Liver (tissue), 9 donors: Measurements from ENCODE around the gene RNPS1. TPM values are rescaled to one million over a fixed set of nuclear protein-coding genes. Genes with fewer than 3 reads are reported as not detected.
"Not testable (repeated sequence)": the region's sequence is repeated elsewhere in the genome, so short reads cannot be mapped to it uniquely, and the experiment has no call there.

Experiments
- DNase-seq: peaks from one replicate; pipeline ENCODE4 v3.0.0-alpha.2; 2017; ENCODE audit warnings: low spot score
- H3K27ac ChIP-seq, 2 donors: one replicate each; pipeline ENCODE4 v1.7.0; 2013; ENCODE audit warnings: inconsistent platforms in 2 of 2, low read length in 2 of 2, control low read depth in 1 of 2, low read depth in 1 of 2, mild to moderate bottlenecking in 1 of 2
- H3K27me3 ChIP-seq, 4 donors: one replicate each; pipeline versions ENCODE4 v1.6.1 to v1.7.0; 2013; ENCODE audit warnings: low read length in 3 of 4, inconsistent platforms in 1 of 4, mild to moderate bottlenecking in 1 of 4, moderate library complexity in 1 of 4; ENCODE audit not compliant: control insufficient read depth in 4 of 4, insufficient read depth in 4 of 4
- H3K36me3 ChIP-seq, 4 donors: one replicate each; pipeline versions ENCODE4 v1.6.1 to v1.7.0; 2013; ENCODE audit warnings: low read length in 3 of 4, mild to moderate bottlenecking in 3 of 4, low read depth in 1 of 4, moderate library complexity in 1 of 4; ENCODE audit not compliant: control insufficient read depth in 4 of 4, insufficient read depth in 3 of 4
- H3K4me1 ChIP-seq, 4 donors: one replicate each; pipeline versions ENCODE4 v1.6.1 to v1.7.0; 2013; ENCODE audit warnings: low read length in 3 of 4, mild to moderate bottlenecking in 3 of 4, moderate library complexity in 1 of 4; ENCODE audit not compliant: control insufficient read depth in 4 of 4, insufficient read depth in 4 of 4
- H3K4me3 ChIP-seq, 3 donors: one replicate each; pipeline versions ENCODE4 v1.6.1 to v1.7.0; 2013; ENCODE audit warnings: low read length in 3 of 3, control low read depth in 1 of 3, low read depth in 1 of 3, mild to moderate bottlenecking in 1 of 3
- H3K9ac ChIP-seq, 2 donors: one replicate each; pipeline ENCODE4 v1.7.0; 2013; ENCODE audit warnings: low read length in 2 of 2, mild to moderate bottlenecking in 2 of 2, moderate library complexity in 2 of 2, control low read depth in 1 of 2, low read depth in 1 of 2
- H3K9me3 ChIP-seq, 4 donors: one replicate each; pipeline versions ENCODE4 v1.6.1 to v1.7.0; 2013; ENCODE audit warnings: low read length in 3 of 4; ENCODE audit not compliant: control insufficient read depth in 4 of 4
- ATF3 ChIP-seq: IDR thresholded peaks from 2 replicates; pipeline ENCODE4 v1.6.1; 2016; ENCODE audit warnings: antibody characterized with exemption
- EGR1 ChIP-seq, 2 donors: IDR thresholded peaks; 2 replicates each; pipeline ENCODE4 v1.6.1; 2016 to 2018; ENCODE audit warnings: antibody characterized with exemption in 2 of 2, low read depth in 2 of 2
- FOXA1 ChIP-seq: IDR thresholded peaks from 2 replicates; pipeline ENCODE4 v1.6.1; 2016; ENCODE audit warnings: antibody characterized with exemption
- FOXA2 ChIP-seq: IDR thresholded peaks from 2 replicates; pipeline ENCODE4 v1.6.1; 2016; ENCODE audit warnings: antibody characterized with exemption
- GABPA ChIP-seq, 2 donors: IDR thresholded peaks in 1 of 2; conservative IDR thresholded peaks in 1 of 2; 2 replicates each; pipeline ENCODE4 v1.6.1; 2016; ENCODE audit warnings: antibody characterized with exemption in 2 of 2, mild to moderate bottlenecking in 1 of 2, moderate library complexity in 1 of 2
- HNF4A ChIP-seq, 2 donors: conservative IDR thresholded peaks; 2 replicates each; pipeline ENCODE4 v1.6.1; 2016; ENCODE audit warnings: antibody characterized with exemption in 2 of 2, mild to moderate bottlenecking in 2 of 2
- HNF4G ChIP-seq: IDR thresholded peaks from 2 replicates; pipeline ENCODE4 v1.6.1; 2016; ENCODE audit warnings: antibody characterized with exemption
- JUND ChIP-seq, 2 donors: IDR thresholded peaks; 2 replicates each; pipeline ENCODE4 v1.6.1; 2016; ENCODE audit warnings: antibody characterized with exemption in 2 of 2
- MAX ChIP-seq: IDR thresholded peaks from 2 replicates; pipeline ENCODE4 v1.6.1; 2016; ENCODE audit warnings: antibody characterized with exemption
- NR2F2 ChIP-seq: IDR thresholded peaks from 2 replicates; pipeline ENCODE4 v1.6.1; 2016; ENCODE audit warnings: antibody characterized with exemption
- RAD21 ChIP-seq, 2 donors: IDR thresholded peaks; 2 replicates each; pipeline ENCODE4 v1.6.1; 2016; ENCODE audit warnings: antibody characterized with exemption in 2 of 2, mild to moderate bottlenecking in 2 of 2
- RXRA ChIP-seq, 2 donors: IDR thresholded peaks; 2 replicates each; pipeline ENCODE4 v1.6.1; 2017 to 2018; ENCODE audit warnings: antibody characterized with exemption in 2 of 2, mild to moderate bottlenecking in 1 of 2
- TAF1 ChIP-seq: conservative IDR thresholded peaks from 2 replicates; pipeline ENCODE4 v1.6.1; 2016; ENCODE audit warnings: antibody characterized with exemption, mild to moderate bottlenecking
- WGBS: extraction: QIAGEN DNeasy Blood & Tissue Kit; methylation state at CpG from one replicate; pipeline ENCODE4 v1.1.7; 2013; 5-methylcytosine and 5-hydroxymethylcytosine counted together
- polyA plus RNA-seq, 2 donors: library from polyadenylated mRNA; stranded (reverse) in 1 of 2; unstranded in 1 of 2; fragments of 200-250 nt in 1 of 2; fragments of >200 nt in 1 of 2; fragmentation: Nextera tagmentation in 1 of 2; extraction: Ambion mirVana in 1 of 2; gene quantifications; one replicate each; pipeline versions ENCODE4 v1.2.1 to v1.2.3, GENCODE V29; 2013 to 2015
- total RNA-seq, 2 donors: library from RNA; depleted of rRNA; stranded (reverse); fragments of >200 nt; gene quantifications; one replicate each; pipeline ENCODE4 v1.2.3, GENCODE V29; 2014
- TF ChIP-seq, protein P1 (sequence below): IDR thresholded peaks from 2 replicates; pipeline ENCODE4 v1.6.1; 2016; ENCODE audit warnings: antibody characterized with exemption
- TF ChIP-seq, protein P2 (sequence below): fragments of 150-350 bp; IDR thresholded peaks from 2 replicates; pipeline ENCODE4 v1.5.1; 2017; ENCODE audit warnings: improper control_type of control experiment, low read depth, low read length; ENCODE audit not compliant: missing input control
- donor health status: healthy.
- donor health status: healthy.
- donor health status: healthy.
- donor health status: healthy.
- donor health status: healthy.

Gene RNPS1
- total and polyA plus RNA-seq, 4 donors = 31.3 to 38.2 (median 36.7) TPM

GRCh38 chr16:2243031-2243528, 24.8 kb downstream of the RNPS1 start:
- Histone ChIP-seq H3K4me1 (no peaks in the 10 kb centered on the region), H3K36me3 (peaks cover 13 to 52% (median 32%) of the 10 kb centered on the region in 4 donors), H3K27ac (no peak overlapping the region), H3K9me3 (no peaks in the 10 kb centered on the region), H3K27me3 (no peaks in the 10 kb centered on the region), H3K9ac (no peak overlapping the region), H3K4me3 (no peak overlapping the region)
- no peak for DNase-seq
- TF ChIP-seq NR2F2 (no peak), JUND (IDR thresholded peaks at IDR 0.05) (no peak), RXRA (IDR thresholded peaks at IDR 0.05) (no peak), EGR1 (IDR thresholded peaks at IDR 0.05; ENCODE audit: low read depth in 2 of 2) (no peak), HNF4A (conservative IDR thresholded peaks at IDR 0.05) (no peak), FOXA1 (no peak)
- TF ChIP-seq, protein P1, sequence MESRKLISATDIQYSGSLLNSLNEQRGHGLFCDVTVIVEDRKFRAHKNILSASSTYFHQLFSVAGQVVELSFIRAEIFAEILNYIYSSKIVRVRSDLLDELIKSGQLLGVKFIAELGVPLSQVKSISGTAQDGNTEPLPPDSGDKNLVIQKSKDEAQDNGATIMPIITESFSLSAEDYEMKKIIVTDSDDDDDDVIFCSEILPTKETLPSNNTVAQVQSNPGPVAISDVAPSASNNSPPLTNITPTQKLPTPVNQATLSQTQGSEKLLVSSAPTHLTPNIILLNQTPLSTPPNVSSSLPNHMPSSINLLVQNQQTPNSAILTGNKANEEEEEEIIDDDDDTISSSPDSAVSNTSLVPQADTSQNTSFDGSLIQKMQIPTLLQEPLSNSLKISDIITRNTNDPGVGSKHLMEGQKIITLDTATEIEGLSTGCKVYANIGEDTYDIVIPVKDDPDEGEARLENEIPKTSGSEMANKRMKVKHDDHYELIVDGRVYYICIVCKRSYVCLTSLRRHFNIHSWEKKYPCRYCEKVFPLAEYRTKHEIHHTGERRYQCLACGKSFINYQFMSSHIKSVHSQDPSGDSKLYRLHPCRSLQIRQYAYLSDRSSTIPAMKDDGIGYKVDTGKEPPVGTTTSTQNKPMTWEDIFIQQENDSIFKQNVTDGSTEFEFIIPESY = no peak
- 99% methylated on average over 19 of the region's 19 CpGs for WGBS

- TF ChIP-seq FOXA1 = no peak
- TF ChIP-seq HNF4A (conservative IDR thresholded peaks at IDR 0.05) = no peak
- Histone ChIP-seq H3K27ac (no peak overlapping the region), H3K9me3 (no peaks in the 10 kb centered on the region), H3K9ac (no peak overlapping the region), H3K4me1 (peaks cover 0 to 3% (median 0%) of the 10 kb centered on the region in 4 donors), H3K27me3 (no peaks in the 10 kb centered on the region), H3K36me3 (peaks cover 13 to 52% (median 32%) of the 10 kb centered on the region in 4 donors), H3K4me3 (no peak overlapping the region)
- WGBS = 87% methylated on average over 11 of the region's 11 CpGs
- no peak for DNase-seq
Measured at GRCh38 chr16:2242598-2242997, 25.3 kb downstream of the RNPS1 start.

DNA sequence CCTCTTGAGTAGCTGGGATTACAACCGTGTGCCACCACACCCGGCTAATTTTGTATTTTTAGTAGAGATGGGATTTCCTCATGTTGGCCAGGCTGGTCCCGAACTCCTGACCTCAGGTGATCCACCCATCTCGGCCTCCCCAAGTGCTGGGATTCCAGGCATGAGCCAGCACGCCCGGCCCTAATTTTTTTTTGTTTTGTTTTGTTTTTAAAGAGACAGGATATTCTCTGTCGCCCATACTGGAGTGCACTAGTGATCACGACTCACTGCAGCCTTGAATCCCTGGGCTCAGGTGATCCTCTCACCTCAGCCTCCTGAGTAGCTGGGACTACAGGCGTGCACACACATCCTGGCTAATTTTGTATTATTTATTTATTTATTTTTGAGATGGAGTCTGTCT, 27.6 kb downstream of the RNPS1 start:
- WGBS = 87% methylated on average over 9 of the region's 9 CpGs
- H3K4me1 ChIP-seq = peaks cover 0 to 14% (median 11%) of the 10 kb centered on the region in 4 donors

DNA sequence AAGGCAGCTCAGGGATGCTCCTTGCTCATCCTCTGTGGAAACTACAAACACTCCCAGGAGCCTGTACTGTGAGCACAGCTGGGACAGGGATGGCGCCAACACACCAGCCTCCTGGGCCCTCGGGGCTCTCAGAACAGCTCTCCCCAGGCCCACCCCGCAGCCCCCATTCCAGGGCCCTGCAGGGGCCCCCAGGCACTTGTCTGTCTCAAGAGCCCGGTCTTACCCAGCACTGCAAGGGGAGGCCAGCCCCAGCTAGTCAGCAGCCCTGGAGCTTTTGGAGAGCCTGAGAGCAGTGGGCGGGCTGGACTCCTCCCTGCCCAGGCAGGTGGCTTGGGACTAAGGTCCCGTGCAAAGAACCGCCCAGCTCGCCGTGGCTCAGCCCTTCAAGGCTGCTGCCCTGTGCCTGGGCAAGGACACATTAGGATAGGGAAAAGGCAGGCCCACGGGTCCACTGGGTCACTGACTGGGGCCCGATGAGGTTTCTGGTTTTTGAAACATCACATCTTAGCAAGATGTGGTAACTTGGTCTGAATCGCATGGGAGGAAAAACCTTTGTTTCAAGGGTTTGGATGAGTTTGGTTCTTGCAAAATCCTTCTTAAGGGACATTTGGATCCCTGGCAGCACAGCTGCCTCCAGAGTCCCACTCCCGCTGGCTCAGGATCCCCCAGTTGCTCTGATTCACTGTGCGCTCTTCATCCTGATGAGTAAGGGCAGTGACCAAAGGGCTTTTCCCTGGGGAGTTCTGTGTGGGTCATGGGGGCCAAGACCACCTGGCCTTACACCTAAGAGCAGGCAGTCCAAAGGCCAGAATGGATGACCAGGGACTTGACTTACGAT, 28.9 kb downstream of the RNPS1 start:
- no peaks in the 10 kb centered on the region for H3K9me3 ChIP-seq
- no peak overlapping the region for H3K27ac ChIP-seq
- H3K4me3 ChIP-seq = no peak overlapping the region
- no peaks in the 10 kb centered on the region for H3K27me3 ChIP-seq
- peaks cover 9 to 37% (median 16%) of the 10 kb centered on the region in 4 donors for H3K36me3 ChIP-seq
- H3K9ac ChIP-seq = no peak overlapping the region
- WGBS = 70% methylated on average over 15 of the region's 15 CpGs
- DNase-seq = no peak
- peaks cover 0 to 14% (median 11%) of the 10 kb centered on the region in 4 donors for H3K4me1 ChIP-seq
- TF ChIP-seq HNF4A (conservative IDR thresholded peaks at IDR 0.05) (no peak), RXRA (IDR thresholded peaks at IDR 0.05) (no peak), GABPA (IDR thresholded peaks at IDR 0.05 in 1 of 2, conservative IDR thresholded peaks at IDR 0.05 in 1 of 2) (no peak), NR2F2 (no peak), ATF3 (no peak), HNF4G (no peak), TAF1 (no peak), MAX (no peak), FOXA1 (no peak), FOXA2 (no peak), JUND (IDR thresholded peaks at IDR 0.05) (no peak), RAD21 (IDR thresholded peaks at IDR 0.05) (no peak), EGR1 (IDR thresholded peaks at IDR 0.05; ENCODE audit: low read depth in 2 of 2) (no peak)
- TF ChIP-seq, protein P1 = no peak
- TF ChIP-seq, protein P2, sequence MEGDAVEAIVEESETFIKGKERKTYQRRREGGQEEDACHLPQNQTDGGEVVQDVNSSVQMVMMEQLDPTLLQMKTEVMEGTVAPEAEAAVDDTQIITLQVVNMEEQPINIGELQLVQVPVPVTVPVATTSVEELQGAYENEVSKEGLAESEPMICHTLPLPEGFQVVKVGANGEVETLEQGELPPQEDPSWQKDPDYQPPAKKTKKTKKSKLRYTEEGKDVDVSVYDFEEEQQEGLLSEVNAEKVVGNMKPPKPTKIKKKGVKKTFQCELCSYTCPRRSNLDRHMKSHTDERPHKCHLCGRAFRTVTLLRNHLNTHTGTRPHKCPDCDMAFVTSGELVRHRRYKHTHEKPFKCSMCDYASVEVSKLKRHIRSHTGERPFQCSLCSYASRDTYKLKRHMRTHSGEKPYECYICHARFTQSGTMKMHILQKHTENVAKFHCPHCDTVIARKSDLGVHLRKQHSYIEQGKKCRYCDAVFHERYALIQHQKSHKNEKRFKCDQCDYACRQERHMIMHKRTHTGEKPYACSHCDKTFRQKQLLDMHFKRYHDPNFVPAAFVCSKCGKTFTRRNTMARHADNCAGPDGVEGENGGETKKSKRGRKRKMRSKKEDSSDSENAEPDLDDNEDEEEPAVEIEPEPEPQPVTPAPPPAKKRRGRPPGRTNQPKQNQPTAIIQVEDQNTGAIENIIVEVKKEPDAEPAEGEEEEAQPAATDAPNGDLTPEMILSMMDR = no peak

More for the DNA sequence above, 27.6 kb downstream of the RNPS1 start:
- peaks cover 6 to 39% (median 21%) of the 10 kb centered on the region in 4 donors for H3K36me3 ChIP-seq
- not testable (repeated sequence) for H3K27ac ChIP-seq, H3K4me3 ChIP-seq, H3K27me3 ChIP-seq, H3K9me3 ChIP-seq, DNase-seq, H3K9ac ChIP-seq
